ENCODE results near the gene GIMD1.

GIMD1 gene

GRCh38 chr4:106312997-106313522, 55.5 kb downstream of the GIMD1 start:
- DNase-seq = no peak

- no peak for DNase-seq
Observed at GRCh38 chr4:106312377-106312776, 56.2 kb downstream of the GIMD1 start.
